GM23248 (cell line): ENCODE results near the gene PEX26. TPM values are rescaled to one million over a fixed set of nuclear protein-coding genes. Genes with fewer than 3 reads are reported as not detected.
"Not testable (repeated sequence)": the region's sequence is repeated elsewhere in the genome, so short reads cannot be mapped to it uniquely, and the experiment has no call there.

Experiments used
- DNase-seq: peaks from one replicate; pipeline ENCODE4 v3.0.0-alpha.2; 2015
- H2AFZ ChIP-seq: fragments of 200-600 bp; sonication (generic); 2 replicates; pipeline ENCODE4 v1.6.1; 2016; ENCODE audit warnings: antibody characterized with exemption
- H3F3A ChIP-seq: fragments of 200-600 bp; sonication (generic); 2 replicates; pipeline ENCODE4 v1.6.1; 2016; ENCODE audit warnings: mild to moderate bottlenecking, antibody characterized with exemption, mixed run types; ENCODE audit not compliant: insufficient read depth
- H3K27ac ChIP-seq: fragments of 200-600 bp; sonication (generic); 2 replicates; pipeline ENCODE4 v1.5.1; 2016; ENCODE audit warnings: mild to moderate bottlenecking
- H3K27me3 ChIP-seq: fragments of 200-600 bp; sonication (generic); replicated peaks from 2 replicates; pipeline ENCODE4 v1.6.1; 2016; ENCODE audit warnings: mild to moderate bottlenecking; ENCODE audit not compliant: insufficient read depth
- H3K36me3 ChIP-seq: fragments of 200-600 bp; sonication (generic); 2 replicates; pipeline ENCODE4 v1.6.1; 2016; ENCODE audit warnings: low read depth, mild to moderate bottlenecking
- H3K4me1 ChIP-seq: fragments of 200-600 bp; sonication (generic); 2 replicates; pipeline ENCODE4 v1.6.1; 2016; ENCODE audit warnings: mild to moderate bottlenecking; ENCODE audit not compliant: insufficient read depth
- H3K4me2 ChIP-seq: fragments of 200-600 bp; sonication (generic); one replicate; pipeline ENCODE4 v1.6.1; 2016; ENCODE audit warnings: mild to moderate bottlenecking; ENCODE audit not compliant: unreplicated experiment
- H3K4me3 ChIP-seq: fragments of 200-600 bp; sonication (generic); 2 replicates; pipeline ENCODE4 v1.5.1; 2016; ENCODE audit warnings: mild to moderate bottlenecking
- H3K79me2 ChIP-seq: fragments of 200-600 bp; sonication (generic); 2 replicates; pipeline ENCODE4 v1.6.1; 2016; ENCODE audit warnings: mild to moderate bottlenecking; ENCODE audit not compliant: insufficient read depth
- H3K9ac ChIP-seq: fragments of 200-600 bp; sonication (generic); 2 replicates; pipeline ENCODE4 v1.6.1; 2016; ENCODE audit warnings: mild to moderate bottlenecking
- H3K9me2 ChIP-seq: fragments of 200-600 bp; sonication (generic); 2 replicates; pipeline ENCODE4 v1.6.1; 2016; ENCODE audit warnings: mixed run types, mild to moderate bottlenecking, moderate library complexity; ENCODE audit not compliant: insufficient read depth
- H3K9me3 ChIP-seq: fragments of 200-600 bp; sonication (generic); one replicate; pipeline ENCODE4 v1.6.1; 2017; ENCODE audit warnings: low read depth
- H4K20me1 ChIP-seq: fragments of 200-600 bp; sonication (generic); 2 replicates; pipeline ENCODE4 v1.6.0; 2016; ENCODE audit not compliant: insufficient read depth
- EZH2 ChIP-seq: fragments of 200-600 bp; sonication (generic); IDR thresholded peaks from 2 replicates; pipeline ENCODE4 v1.6.1; 2018; ENCODE audit warnings: antibody characterized with exemption, mild to moderate bottlenecking; ENCODE audit not compliant: insufficient read depth, poor library complexity, severe bottlenecking
- EZH2phosphoT487 ChIP-seq: fragments of 200-600 bp; sonication (generic); IDR thresholded peaks from 2 replicates; pipeline ENCODE4 v1.6.1; 2018; ENCODE audit warnings: antibody characterized with exemption, moderate library complexity, mild to moderate bottlenecking, low read depth; ENCODE audit not compliant: insufficient read depth
- WGBS, 2 experiments: methylation state at CpG; one replicate each; pipeline ENCODE4 v1.1.6; 2015 to 2017; ENCODE audit warnings: low lambda C conversion rate in 2 of 2, low coverage in 1 of 2; ENCODE audit errors: missing lambda C conversion rate in 2 of 2; 5-methylcytosine and 5-hydroxymethylcytosine counted together
- in situ Hi-C: fragments of 300-500 bp; cut with MboI; formaldehyde crosslinking; loops from 2 replicates; pipeline ENCODE4 v1.15.0; 2020
- polyA plus RNA-seq: library from polyadenylated mRNA; unstranded; fragments of >200 nt; fragmentation: Nextera tagmentation; extraction: Ambion mirVana; gene quantifications from 2 replicates; pipeline ENCODE4 v1.2.1, GENCODE V29; 2016
- total RNA-seq: library from RNA; depleted of rRNA; stranded (reverse); fragments of >200 nt; shearing (Covaris generic); gene quantifications from 2 replicates; pipeline ENCODE4 v1.2.3, GENCODE V29; 2014

Gene PEX26
- total and polyA plus RNA-seq, 2 experiments from 2014 or later: 4.7 to 32.2 TPM

- in situ Hi-C loops: no loop called here
- H4K20me1 ChIP-seq: no peaks in the 10 kb centered on the region
- H3F3A ChIP-seq: peaks cover 38% of the 10 kb centered on the region
- H3K27me3 ChIP-seq: no peaks in the 10 kb centered on the region
- 12 to 15% methylated on average over 6 of the region's 6 CpGs for WGBS, 2 experiments
- H3K9ac ChIP-seq: peak overlapping the region; percentile 73
- H2AFZ ChIP-seq: no peak overlapping the region
- H3K9me2 ChIP-seq: no peaks in the 10 kb centered on the region
- peaks cover 31% of the 10 kb centered on the region for H3K4me1 ChIP-seq
- H3K4me2 ChIP-seq: peak overlapping the region; percentile 76
- TF ChIP-seq EZH2phosphoT487: no peak
- TF ChIP-seq EZH2: no peak
- H3K36me3 ChIP-seq: no peaks in the 10 kb centered on the region
- peak overlapping the region; percentile 45 for H3K4me3 ChIP-seq
- peak; percentile 95 for DNase-seq
- no peaks in the 10 kb centered on the region for H3K9me3 ChIP-seq
- H3K27ac ChIP-seq: peak overlapping the region; percentile 94
- H3K79me2 ChIP-seq: no peaks in the 10 kb centered on the region
Observed at GRCh38 chr22:18032455-18033101, 45.2 kb upstream of the PEX26 start.

GRCh38 chr22:18033204-18033998 lies 44.4 kb upstream of the PEX26 start:
- WGBS, 2 experiments: 77 to 83% methylated on average over 6 of the region's 6 CpGs
- DNase-seq: peak; percentile 76
- TF ChIP-seq EZH2: no peak
- no peak for TF ChIP-seq EZH2phosphoT487
- Histone ChIP-seq H3K79me2 (no peaks in the 10 kb centered on the region), H3K4me2 (peak overlapping the region; percentile 76), H3K27me3 (no peaks in the 10 kb centered on the region), H3F3A (peaks cover 38% of the 10 kb centered on the region), H3K36me3 (no peaks in the 10 kb centered on the region), H3K4me1 (peaks cover 35% of the 10 kb centered on the region), H2AFZ (peak overlapping the region; percentile 46), H3K4me3 (no peak overlapping the region), H3K9me3 (no peaks in the 10 kb centered on the region), H3K9ac (peak overlapping the region; percentile 16; the same call in 1 of the 2 replicates), H3K9me2 (no peaks in the 10 kb centered on the region), H3K27ac (peak overlapping the region; percentile 94), H4K20me1 (no peaks in the 10 kb centered on the region)
- in situ Hi-C loops: no loop called here

GRCh38 chr22:18034076-18034475 lies 43.7 kb upstream of the PEX26 start:
- Histone ChIP-seq H3K9me3 (no peaks in the 10 kb centered on the region), H3K79me2 (no peaks in the 10 kb centered on the region), H3K4me1 (peaks cover 35% of the 10 kb centered on the region), H3K4me3 (no peak overlapping the region), H4K20me1 (no peaks in the 10 kb centered on the region), H3K9ac (peak overlapping the region; percentile 16; the same call in 1 of the 2 replicates), H3K9me2 (no peaks in the 10 kb centered on the region), H2AFZ (peak overlapping the region; percentile 46), H3F3A (peaks cover 38% of the 10 kb centered on the region), H3K36me3 (no peaks in the 10 kb centered on the region), H3K27ac (peak overlapping the region; percentile 94), H3K4me2 (peak overlapping the region; percentile 76), H3K27me3 (no peaks in the 10 kb centered on the region)
- TF ChIP-seq EZH2phosphoT487: no peak
- TF ChIP-seq EZH2: no peak
- 95 to 100% methylated on average over 3 of the region's 3 CpGs for WGBS, 2 experiments
- in situ Hi-C loops: no loop called here
- no peak for DNase-seq

GRCh38 chr22:18035751-18036150 lies 42.0 kb upstream of the PEX26 start:
- no peaks in the 10 kb centered on the region for H4K20me1 ChIP-seq
- H3K4me1 ChIP-seq: peaks cover 35% of the 10 kb centered on the region
- 72% methylated on average over 9 of the region's 9 CpGs for WGBS, 2 experiments
- H3K79me2 ChIP-seq: no peaks in the 10 kb centered on the region
- no peak overlapping the region for H3K4me3 ChIP-seq
- H3K27ac ChIP-seq: no peak overlapping the region
- H3K36me3 ChIP-seq: no peaks in the 10 kb centered on the region
- H3K4me2 ChIP-seq: no peak overlapping the region
- no peak overlapping the region for H2AFZ ChIP-seq
- peaks cover 36% of the 10 kb centered on the region for H3F3A ChIP-seq
- H3K9me3 ChIP-seq: no peaks in the 10 kb centered on the region
- no peak for TF ChIP-seq EZH2
- TF ChIP-seq EZH2phosphoT487: no peak
- in situ Hi-C loops: no loop called here
- no peaks in the 10 kb centered on the region for H3K27me3 ChIP-seq
- H3K9me2 ChIP-seq: no peaks in the 10 kb centered on the region
- no peak overlapping the region for H3K9ac ChIP-seq
- DNase-seq: no peak

GRCh38 chr22:18040898-18041297 lies 36.9 kb upstream of the PEX26 start:
- H3K4me2 ChIP-seq, H2AFZ ChIP-seq, in situ Hi-C loops, H4K20me1 ChIP-seq, H3K9me3 ChIP-seq, DNase-seq, H3K9me2 ChIP-seq, H3K79me2 ChIP-seq, H3K9ac ChIP-seq, H3K27ac ChIP-seq, H3K4me3 ChIP-seq, H3K27me3 ChIP-seq, H3K36me3 ChIP-seq: not testable (repeated sequence)
- Histone ChIP-seq H3F3A (peaks cover 15% of the 10 kb centered on the region; the same call in 1 of the 2 replicates), H3K4me1 (peaks cover 13% of the 10 kb centered on the region)
- 89 to 94% methylated on average over 6 of the region's 6 CpGs for WGBS, 2 experiments
